HTR-8/SVneo (cell line): ENCODE data around the gene RPTOR.

ENCODE experiments used
- DNase-seq: peaks from one replicate; pipeline ENCODE4 v3.0.0; 2011; ENCODE audit warnings: low spot score, mixed read lengths; ENCODE audit not compliant: insufficient read length
- FAIRE-seq: peaks from 2 replicates; lab custom pipeline; 2011; peaks lifted over from hg19 to GRCh38; lab: Jason Lieb, UNC

The RPTOR gene

DNA sequence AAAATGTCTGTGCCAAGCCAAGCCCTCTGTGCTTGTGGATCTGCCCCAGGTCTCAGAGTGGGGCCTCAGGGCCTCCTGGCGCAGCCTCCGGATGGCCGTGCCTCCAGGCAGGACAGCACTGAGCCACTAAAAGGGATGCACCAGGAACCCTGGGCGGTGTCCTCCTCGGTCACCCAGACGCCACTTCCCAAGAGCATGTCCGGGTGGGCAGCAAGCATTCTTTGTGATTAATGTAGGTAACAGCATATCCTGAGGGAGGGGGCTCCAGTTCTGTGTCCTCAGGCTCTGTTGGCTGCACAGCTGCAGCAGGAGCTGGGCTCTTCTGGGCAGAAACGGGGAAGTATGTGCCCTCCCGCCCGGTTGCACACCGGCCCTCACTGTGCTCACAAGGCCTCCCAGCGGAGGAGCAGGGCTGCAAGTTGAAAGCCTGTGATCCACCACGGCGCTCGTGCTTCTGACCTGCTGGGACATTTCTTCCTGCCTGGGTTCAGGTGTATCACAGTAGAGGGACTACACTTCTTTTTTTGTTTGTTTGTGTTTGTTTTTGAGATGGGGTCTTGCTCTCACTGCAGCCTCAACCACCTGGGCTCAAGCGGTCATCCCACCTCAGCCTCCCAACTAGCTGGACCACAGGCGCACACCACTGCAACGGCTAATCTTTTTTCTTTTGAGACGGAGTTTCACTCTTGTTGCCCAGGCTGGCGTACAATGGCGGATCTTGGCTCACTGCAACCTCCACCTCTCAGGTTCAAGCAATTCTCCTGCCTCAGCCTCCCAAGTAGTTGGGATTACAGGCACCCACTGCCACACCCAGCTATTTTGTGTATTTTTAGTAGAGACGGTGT lies 409.1 kb downstream of the RPTOR start:
- no peak for DNase-seq
- FAIRE-seq = no peak

DNA sequence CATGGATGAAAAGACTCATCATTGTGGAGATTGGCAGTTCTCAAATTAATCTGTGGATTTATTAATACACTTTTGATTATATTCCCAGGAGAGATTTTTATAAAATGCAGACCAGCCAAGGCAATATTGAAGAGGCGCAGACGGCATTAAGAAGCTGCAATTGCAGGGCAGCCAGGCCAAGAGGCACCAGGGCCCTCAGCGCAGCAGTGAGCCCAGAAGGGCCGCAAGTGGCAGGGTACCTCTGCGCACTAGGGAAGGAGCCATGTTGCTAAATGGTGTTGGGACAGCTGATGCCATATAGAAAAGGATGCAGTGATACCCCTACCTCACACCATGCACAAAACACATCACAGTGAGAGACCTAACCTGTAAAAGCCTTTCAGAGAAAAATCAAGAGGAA lies 410.4 kb downstream of the RPTOR start:
- DNase-seq = no peak
- FAIRE-seq = no peak

DNA sequence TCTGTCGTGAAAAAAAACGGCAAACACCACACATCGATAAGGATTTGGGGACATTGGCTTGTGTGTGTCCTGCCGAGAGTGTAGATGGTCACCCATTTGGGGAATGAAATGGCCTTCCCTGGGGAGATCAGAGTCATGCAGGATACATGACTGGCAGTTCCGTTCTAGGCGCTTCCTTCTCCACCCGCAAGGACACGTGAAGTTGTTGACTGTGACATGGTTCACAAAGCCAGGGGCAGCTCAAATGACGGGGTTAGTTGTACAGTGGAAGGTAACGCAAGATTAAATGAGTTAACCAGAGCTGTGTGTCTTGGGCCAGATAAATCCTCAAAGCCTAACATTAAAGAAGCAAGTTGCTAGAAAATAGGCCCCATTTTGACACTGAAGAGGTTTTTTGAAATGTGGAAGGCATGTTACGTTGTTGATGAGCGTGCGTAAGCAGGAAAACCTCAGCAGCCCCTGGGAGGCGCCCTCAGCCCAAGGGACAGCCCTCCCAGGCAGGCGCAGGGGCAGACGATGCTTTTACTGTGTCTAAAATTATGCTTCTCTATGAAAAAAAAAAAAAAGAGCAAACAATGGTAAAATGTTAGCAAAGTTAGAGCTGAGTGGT lies 411.1 kb downstream of the RPTOR start:
- DNase-seq (no peak), FAIRE-seq (no peak)

DNA sequence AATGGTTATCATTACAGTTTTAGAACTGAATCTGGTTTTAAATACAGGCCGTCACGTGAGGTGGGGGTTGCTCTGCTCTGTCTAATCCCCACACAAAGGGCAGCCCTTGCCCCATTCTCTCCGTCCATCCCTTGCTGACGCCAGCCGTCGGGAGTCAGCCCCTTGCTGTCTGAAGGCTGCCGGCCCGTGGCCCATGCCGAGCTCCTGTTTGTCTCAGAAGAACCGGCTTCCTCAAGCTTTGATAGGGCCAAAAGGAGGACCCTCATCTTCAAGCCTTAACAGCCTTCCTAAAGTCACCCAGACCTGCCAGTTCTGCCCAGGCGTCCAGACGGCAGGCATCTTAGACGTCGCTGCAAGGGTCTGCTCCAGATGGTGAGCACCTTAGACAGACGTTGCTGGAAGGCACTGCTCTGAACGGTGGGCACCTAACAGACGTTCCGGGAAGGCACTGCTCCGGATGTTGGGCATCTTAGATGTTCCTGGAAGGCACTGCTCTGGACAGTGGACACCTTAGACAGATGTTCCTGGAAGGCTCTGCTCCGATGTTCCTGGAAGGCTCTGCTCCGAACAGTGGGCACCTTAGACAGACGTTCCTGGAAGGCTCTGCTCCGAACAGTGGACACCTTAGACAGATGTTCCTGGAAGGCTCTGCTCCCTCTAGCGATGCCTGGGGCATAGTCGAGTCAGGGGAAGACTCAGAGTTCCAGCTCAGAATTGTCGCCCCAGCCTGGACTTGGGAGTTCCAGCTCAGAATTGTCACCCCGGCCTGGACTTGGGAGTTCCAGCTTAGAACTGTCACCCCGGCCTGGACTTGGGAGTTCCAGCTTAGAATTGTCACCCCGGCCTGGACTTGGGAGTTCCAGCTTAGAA lies 411.9 kb downstream of the RPTOR start:
- DNase-seq (no peak), FAIRE-seq (no peak)

DNA sequence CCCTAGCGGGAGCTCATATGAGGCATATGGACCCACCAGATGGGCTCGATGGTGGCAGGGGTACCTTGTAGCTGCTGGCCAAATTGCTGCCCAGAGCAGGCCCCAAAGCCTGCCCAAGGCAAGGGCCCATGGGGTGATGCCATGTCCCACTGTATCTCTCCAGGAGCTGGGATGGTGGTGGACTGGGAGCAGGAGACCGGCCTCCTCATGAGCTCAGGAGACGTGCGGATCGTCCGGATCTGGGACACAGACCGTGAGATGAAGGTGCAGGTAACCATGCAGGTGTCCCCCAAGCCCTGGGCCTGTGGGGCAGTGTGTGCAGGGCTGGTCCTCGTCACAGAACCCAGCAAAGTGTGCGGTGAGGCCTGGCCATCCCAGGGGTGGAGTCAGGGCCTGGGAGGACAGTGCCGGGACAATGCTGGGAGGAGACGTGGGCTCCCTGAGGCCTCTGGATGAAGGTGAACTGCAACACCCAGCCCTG lies 412.9 kb downstream of the RPTOR start:
- FAIRE-seq (no peak), DNase-seq (no peak)

DNA sequence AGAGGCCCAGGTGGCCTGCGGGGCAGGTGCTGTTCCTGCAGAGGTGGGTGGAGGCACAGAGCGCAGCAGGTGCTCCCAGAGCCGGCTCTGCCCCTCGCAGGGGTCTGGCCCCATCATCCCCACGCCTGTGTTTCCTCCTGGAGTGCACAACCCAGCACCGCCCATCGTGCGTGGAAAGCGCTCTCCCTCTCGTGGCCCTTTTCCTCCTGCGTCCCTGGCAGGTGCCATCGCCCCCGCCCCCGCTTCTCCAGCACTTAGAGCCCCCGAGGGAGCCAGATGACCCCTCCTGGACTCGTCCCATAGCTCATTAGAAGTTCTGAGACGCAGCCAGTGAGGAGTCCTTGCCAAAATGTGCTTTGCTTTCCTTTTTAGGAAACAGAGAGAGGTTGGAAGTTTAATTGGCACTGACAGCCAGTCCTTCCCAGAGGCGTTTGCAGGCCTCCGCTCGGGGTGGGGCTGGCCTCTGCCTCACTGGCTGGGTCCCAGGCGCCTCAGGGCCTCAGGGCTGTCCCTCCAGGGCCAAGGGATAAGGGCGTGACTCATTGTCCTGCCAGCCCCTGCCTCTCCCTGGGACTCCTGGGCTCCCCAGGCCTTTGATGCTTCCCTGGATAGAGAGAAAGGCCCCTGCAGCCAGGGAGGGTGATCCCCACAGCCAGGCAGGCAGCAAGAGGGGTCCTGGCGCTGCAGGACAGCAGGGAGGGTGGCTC lies 414.8 kb downstream of the RPTOR start:
- FAIRE-seq = no peak
- no peak for DNase-seq

DNA sequence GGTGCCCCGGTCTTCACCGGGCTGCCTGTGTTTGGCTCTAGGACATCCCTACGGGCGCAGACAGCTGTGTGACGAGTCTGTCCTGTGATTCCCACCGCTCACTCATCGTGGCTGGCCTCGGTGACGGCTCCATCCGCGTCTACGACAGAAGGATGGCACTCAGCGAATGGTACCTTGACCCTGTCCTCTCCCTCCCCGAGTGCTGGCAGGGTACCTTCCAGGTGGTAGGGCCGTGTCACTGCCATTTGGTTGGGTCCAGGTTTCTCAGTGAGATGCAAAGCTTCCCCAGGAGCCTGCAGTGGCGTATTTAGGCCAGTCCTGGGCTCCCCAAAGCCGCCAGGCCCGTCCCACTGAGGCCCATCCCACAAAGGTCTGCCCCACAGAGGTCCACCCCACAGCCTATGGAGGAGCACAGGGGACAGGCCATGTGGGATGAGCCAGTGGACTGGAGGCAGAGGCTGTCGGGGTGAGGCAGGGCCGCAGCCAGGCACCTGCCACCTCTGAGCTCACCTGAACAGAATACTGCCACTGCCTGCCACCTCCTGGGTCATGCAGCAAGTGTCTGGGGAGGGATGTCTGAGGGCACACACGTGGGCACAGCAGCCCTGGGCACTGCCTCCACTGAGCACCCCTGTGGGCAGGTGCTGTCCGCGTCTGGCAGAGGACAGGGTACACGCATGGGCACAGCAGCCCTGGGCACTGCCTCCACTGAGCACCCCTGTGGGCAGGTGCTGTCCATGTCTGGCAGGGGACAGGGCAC lies 415.6 kb downstream of the RPTOR start:
- no peak for DNase-seq
- peak; percentile 63 for FAIRE-seq

DNA sequence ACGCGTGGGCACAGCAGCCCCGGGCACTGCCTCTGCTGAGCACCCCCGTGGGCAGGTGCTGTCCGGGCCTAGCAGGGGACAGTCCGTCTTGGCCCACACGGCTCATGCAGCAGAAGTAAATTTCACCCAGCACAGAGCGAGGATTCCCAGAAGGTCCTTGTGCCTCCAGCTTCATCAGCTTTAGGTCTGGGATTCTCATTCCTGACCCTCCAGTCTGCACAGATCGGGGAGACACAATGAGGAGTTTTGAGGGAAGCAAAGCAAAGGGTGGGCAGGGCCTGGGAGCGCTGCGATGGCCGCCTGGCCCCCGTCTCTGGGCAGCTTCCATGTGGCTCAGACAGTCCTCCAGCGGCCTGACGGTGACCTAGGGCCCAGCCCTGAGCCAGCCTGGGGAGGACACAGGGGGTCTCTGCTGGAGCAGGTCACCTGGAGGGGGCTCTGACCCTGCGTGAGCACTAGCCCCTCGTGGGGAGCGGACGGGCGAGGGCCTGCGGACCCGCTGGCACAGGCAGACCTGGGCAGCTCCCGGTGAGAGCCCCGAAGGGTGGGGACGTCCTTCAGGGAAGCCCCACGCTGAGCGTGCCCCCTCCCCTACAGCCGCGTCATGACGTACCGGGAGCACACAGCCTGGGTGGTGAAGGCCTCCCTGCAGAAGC lies 416.3 kb downstream of the RPTOR start:
- no peak for FAIRE-seq
- DNase-seq = no peak

DNA sequence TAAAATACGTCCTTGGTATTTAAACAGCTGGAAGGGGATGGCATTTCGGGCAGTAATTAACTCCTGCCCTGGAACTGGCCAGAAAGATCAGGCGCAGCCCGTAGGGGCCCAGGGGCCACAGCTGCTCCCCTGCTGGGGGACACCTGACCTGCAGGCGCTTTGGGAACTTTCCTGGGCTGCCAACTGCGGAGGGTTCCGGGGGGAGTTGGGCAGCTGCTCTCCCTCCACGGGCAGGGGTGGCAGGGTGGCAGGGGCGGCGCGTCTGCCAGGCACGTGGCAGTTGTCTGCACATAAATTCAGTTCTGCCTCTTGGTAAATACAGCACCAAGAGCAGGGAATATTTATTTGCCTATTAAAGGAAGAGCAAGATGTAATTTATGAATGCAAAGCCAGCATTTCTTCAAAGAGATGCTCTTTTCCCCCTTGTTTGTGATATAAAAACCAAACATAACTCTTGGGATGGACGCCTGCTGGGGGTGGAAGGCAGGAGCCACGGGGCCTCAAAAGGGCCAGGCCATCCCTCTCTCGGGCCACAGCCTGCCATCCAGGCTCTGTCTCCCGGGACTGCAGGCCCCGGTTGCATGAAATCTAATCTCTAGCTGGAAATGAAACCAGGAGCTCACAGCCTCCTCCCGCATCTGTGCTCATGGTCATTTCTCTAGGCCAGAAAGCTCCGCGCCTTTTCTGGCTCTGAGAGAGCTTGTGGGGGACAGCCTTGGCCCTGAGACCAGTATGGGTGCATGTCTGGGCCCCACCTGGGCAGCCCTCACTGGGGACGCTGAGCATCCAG lies 417.1 kb downstream of the RPTOR start:
- DNase-seq = no peak

DNA sequence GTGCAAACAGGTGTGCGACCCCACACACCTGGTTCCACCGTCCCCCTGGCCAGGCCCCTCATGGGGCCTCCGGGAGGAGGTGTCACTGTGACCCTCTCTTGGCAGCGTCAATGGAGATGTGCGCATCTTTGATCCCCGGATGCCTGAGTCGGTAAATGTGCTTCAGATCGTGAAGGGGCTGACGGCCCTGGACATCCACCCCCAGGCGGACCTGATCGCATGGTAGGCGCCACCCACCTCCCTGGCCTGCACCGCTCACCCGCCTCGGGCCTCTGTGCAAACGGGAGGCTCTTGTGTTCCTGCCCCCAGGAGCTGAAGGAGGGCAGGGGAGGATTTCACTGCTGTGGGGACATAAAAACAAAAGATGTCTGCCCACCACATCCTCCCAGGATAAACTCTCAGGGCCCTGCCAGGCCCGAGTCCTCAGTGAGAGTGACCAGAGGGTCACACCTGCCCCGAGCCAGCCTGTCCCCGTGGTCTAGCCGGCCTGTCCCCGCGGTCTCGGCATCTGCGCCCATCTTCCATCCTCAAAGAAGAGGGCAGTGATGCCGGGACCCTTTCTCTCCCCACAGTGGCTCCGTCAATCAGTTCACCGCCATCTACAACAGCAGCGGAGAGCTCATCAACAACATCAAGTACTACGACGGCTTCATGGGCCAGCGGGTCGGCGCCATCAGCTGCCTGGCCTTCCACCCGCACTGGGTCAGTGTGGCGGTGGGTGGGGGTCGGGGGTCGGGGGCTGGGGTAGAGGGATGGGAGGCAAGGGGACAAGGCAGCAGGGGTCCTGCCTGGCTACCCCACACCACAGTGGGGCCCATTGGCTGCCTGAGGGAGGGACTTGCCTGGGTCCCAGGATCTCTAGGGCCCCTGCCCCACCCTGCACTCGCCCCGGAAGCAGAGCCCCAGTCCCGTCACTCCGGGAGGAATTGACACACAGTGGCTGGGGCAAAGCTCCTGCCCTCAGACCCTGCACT lies 418.0 kb downstream of the RPTOR start:
- no peak for FAIRE-seq
- no peak for DNase-seq

More for the DNA sequence above, 417.1 kb downstream of the RPTOR start:
- no peak for FAIRE-seq

DNA sequence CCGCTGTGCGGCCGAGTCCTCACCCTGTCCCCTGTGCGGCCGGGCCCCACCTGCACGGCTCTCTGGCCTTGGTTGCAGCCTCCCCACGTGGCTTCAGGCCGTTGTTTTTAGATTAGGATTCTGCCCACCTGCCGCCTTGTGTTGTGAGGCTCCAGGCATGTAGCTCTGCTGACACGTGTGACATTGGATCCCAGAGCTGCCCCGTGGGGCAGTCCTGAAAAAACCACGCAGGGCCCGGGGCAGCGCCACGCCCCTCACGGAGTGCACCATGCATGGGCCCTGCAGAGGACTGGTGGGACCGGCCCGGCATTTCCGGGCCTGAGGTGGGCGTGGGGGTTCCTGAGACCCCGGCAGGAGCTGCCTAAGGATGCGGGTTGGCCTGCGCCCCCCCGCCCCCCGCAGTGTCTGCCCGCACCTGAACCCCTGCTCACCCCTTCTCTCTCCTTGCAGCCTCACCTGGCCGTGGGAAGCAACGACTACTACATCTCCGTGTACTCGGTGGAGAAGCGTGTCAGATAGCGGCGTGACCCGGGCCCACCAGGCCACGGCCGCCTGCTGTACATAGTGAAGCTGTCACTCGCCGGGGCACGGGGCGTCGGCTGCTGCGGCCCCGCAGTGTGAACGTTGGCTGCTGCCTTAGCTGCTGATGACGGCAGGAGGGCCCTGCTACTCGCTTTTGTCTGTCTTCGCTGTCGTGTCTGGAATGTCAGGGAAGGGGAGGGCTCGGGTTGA lies 419.3 kb downstream of the RPTOR start:
- DNase-seq (no peak), FAIRE-seq (no peak)

DNA sequence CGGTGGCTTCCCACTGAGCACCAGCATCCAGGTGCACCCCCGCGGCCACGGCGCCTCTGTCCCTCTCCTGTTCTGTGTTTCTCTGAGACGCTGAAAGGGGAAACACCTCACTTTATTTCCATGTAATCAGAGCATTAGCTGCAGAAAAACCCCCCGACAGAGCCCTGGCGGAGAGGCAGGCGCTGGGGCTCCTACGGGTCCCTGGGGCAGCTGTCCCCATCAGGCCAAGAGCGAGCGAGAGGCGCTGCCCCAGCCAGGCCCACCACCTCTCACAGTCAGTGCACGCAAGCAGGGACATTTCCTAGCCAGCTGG lies 419.9 kb downstream of the RPTOR start:
- DNase-seq (no peak), FAIRE-seq (no peak)

DNA sequence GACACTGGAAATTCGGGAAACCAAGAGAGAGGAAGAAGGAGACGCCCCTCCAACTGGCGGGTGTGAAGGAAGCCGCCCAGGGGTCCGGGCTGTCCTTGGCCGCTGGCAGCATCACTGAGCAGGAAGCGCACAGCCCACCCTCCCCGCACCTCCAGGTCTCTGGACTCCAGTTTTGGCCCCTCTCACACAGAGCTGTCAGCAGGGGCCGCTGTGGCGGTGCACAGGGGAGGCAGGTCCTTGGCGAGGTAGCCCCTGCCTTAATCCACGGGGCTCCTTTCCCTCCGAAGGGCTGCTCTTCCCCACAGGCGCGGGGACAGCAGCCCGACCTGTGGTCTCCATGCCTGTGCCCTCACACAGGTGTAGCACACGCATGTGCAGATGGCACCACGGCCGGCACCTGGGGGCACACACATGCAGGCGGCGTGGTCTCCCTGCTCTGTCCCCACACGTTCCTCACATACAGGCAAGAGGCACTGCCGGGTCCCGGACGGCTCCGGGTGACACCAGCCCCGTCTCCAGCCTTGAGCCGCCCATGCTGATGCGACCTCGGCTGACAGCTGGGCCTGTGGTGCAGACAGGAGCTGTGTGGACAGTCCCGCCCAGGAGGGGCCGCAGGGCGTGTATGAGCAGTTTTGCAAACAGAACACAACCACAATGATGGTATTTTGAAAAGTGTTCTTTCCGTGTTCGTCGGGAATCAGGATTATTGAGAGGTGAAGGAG lies 420.4 kb downstream of the RPTOR start:
- FAIRE-seq = no peak
- DNase-seq = no peak

DNA sequence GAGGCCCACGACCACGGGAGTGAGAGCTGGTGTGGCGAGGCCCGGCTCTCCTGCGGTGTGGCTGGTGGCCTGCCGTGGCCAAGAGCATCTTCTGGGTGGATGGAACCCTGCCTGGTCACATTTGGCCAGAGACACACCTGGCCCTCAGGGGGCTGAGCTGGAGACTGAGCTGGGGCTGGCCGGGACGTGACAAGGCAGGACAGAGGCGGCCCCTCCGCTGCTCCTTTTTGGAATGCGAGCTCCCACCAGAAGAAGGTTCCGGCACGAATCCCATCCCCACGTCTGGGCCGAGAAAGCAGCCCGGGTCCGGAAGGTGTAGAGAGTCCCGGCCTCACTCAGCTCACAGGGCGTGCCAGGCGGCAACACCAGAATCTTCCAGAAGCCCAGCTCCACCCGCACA lies 421.0 kb downstream of the RPTOR start:
- no peak for DNase-seq
- no peak for FAIRE-seq

DNA sequence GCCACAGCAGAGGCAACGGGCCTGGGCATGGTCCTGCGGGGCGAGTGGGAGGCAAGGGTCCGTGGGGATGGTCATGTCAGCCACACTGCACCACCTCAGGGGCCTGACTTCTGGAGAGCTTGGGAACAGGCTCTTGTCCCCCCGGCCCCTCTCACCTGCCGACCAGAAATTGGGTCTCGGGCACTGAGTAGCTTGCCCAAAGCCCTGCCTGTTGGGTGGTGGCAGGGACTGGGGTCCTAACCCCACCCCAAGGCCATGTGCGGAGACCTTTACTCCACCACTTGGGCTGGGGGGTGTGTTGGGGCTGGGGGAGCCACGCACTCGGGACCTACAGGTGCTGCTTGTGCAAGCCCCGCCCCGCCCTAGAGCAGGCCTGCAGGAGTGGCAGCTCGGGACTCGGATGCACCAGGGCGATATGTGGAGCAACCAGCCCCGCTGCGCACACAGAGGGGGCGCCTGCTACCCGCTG lies 422.8 kb downstream of the RPTOR start:
- FAIRE-seq (no peak), DNase-seq (no peak)

DNA sequence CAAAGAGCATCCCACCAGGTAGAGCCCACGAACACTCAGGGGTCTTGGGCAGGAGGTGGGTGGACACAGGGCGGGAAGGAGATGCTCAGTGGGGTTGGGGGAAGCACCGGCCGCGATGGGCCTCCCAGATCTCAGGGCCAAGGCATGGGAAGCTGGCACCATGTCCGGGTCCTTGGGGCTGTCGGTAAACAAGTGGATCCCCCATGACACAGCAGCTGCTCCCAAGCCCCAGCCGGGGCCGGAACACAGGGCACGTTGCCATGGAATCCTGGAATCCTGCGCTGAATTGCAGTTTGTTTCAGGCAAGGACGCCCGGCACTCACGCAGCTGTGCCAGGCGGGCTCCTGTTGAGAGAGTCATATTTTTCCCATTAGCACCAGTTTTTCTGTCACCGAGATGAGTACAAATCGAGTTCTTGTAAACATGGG lies 424.0 kb downstream of the RPTOR start:
- FAIRE-seq = no peak
- no peak for DNase-seq
